PC-9 (cell line): ENCODE data around the gene TEDC1. TPM values are rescaled to one million over a fixed set of nuclear protein-coding genes. Genes with fewer than 3 reads are reported as not detected.

Experiments used
- BruUV-seq: library from RNA; stranded (reverse); fragments of 400-500 nt; replicated peaks from 2 replicates; lab custom pipeline; 2021; lab: Mats Ljungman, UMichigan
- CTCF ChIA-PET: fragments of 300-600 bp; sonication (Branson Sonifier 250); formaldehyde crosslinking; loops from one replicate; lab custom pipeline; 2022; ENCODE audit warnings: antibody characterized with exemption; lab: Charles Lee
- POLR2A ChIA-PET: fragments of 300-600 bp; sonication (Branson Sonifier 250); formaldehyde crosslinking; loops from one replicate; lab custom pipeline; 2022; ENCODE audit warnings: antibody characterized with exemption; ENCODE audit not compliant: unreplicated experiment; lab: Charles Lee
- DNase-seq, 2 experiments: peaks; one replicate each; pipeline versions ENCODE4 v3.0.0 to v3.0.0-alpha.2; 2015 to 2022; ENCODE audit warnings: mixed read lengths in 1 of 2
- H2AFZ ChIP-seq: fragments of 200-600 bp; sonication (generic); 2 replicates; pipeline ENCODE4 v1.8.1; 2017; ENCODE audit warnings: antibody characterized with exemption
- H3F3A ChIP-seq: fragments of 200-600 bp; sonication (generic); 2 replicates; pipeline ENCODE4 v1.8.1; 2017; ENCODE audit warnings: antibody characterized with exemption, mild to moderate bottlenecking, low read depth; ENCODE audit not compliant: insufficient read depth
- H3K27ac ChIP-seq: fragments of 200-600 bp; sonication (generic); 2 replicates; pipeline ENCODE4 v1.6.1; 2016; ENCODE audit warnings: mixed run types
- H3K27me3 ChIP-seq: fragments of 200-600 bp; sonication (generic); 2 replicates; pipeline ENCODE4 v1.6.1; 2016; ENCODE audit warnings: low read depth, mixed run types; ENCODE audit not compliant: insufficient read depth
- H3K36me3 ChIP-seq: fragments of 200-600 bp; sonication (generic); 2 replicates; pipeline ENCODE4 v1.6.1; 2016; ENCODE audit warnings: low read depth, mixed run types
- H3K4me1 ChIP-seq: fragments of 200-600 bp; sonication (generic); replicated peaks from 2 replicates; pipeline ENCODE4 v1.6.1; 2016; ENCODE audit warnings: mixed run types; ENCODE audit not compliant: insufficient read depth
- H3K4me2 ChIP-seq: fragments of 200-600 bp; sonication (generic); 2 replicates; pipeline ENCODE4 v1.6.1; 2017; ENCODE audit warnings: mixed run types
- H3K4me3 ChIP-seq: fragments of 200-600 bp; sonication (generic); 2 replicates; pipeline ENCODE4 v1.6.1; 2016; ENCODE audit warnings: mixed run types
- H3K79me2 ChIP-seq: fragments of 200-600 bp; sonication (generic); 2 replicates; pipeline ENCODE4 v1.6.1; 2017; ENCODE audit warnings: low read depth, mixed run types
- H3K9me2 ChIP-seq: fragments of 200-600 bp; sonication (generic); 2 replicates; pipeline ENCODE4 v1.8.1; 2017; ENCODE audit warnings: mild to moderate bottlenecking; ENCODE audit not compliant: insufficient read depth
- H3K9me3 ChIP-seq: fragments of 200-600 bp; sonication (generic); 2 replicates; pipeline ENCODE4 v1.8.1; 2016; ENCODE audit warnings: low read depth; ENCODE audit not compliant: insufficient read depth
- H4K20me1 ChIP-seq: fragments of 200-600 bp; sonication (generic); 2 replicates; pipeline ENCODE4 v1.8.1; 2017; ENCODE audit not compliant: insufficient read depth
- EZH2 ChIP-seq: fragments of 200-600 bp; sonication (generic); IDR thresholded peaks from 2 replicates; pipeline ENCODE4 v1.8.0; 2017; ENCODE audit warnings: antibody characterized with exemption, low read depth
- intact Hi-C: fragments of 100-400 bp; cut with micrococcal nuclease; formaldehyde crosslinking; loops from one replicate; pipeline ENCODE4 v1.10.0; 2022; ENCODE audit not compliant: unreplicated experiment
- total RNA-seq: library from RNA; stranded (reverse); gene quantifications from 2 replicates; pipeline ENCODE4 v1.2.3, GENCODE V29; 2021
- TF ChIP-seq, protein P1 (sequence below): fragments of 200-600 bp; sonication (generic); conservative IDR thresholded peaks from 2 replicates; pipeline ENCODE4 v1.6.1; 2017; ENCODE audit warnings: mixed run types, antibody characterized with exemption, mild to moderate bottlenecking, moderate library complexity

The TEDC1 gene
- total RNA-seq, 1 experiment from 2014 or later = 21.2 TPM

DNA sequence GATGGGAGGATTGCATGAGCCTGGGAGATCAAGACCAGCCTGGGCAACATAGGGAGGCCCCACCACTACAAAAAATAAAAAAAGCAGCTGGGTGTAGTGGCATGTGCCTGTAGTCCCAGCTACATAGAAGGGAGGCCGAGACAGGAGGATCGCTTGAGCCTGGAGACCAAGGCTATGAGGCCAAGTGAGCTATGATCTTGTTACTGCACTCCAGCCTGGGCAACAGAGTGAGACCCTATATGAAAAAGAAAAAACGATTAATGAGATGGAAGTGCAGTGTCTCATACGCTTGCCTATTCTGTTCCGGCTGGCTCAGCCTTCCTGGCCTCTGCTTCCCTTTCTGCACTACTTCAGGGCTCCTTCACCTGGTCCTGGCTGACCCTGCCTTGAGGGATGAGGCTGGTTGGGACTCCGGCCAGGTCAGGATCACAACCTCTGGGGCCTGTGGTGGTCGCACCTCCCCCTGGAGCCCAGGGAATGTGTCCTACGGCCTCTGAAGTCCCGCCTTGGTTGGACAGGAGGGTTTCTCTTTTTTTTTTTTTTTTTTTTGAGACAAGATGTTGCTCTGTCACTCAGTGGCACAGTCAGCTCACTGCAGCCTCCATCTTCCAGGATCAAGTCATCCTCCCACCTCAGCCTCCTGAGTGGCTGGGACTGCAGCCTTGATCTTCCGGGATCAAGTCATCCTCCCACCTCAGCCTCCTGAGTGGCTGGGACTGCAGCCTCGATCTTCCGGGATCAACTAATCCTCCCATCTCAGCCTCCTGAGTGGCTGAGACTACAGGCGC, 10.7 kb downstream of the TEDC1 start:
- Histone ChIP-seq H3K9me2 (no peaks in the 10 kb centered on the region), H3K27me3 (0 out of 2 replicates have a peak, but pooled peaks cover 9% of the 10 kb centered on the region), H3K4me1 (no peaks in the 10 kb centered on the region), H3K4me2 (no peak overlapping the region), H2AFZ (no peak overlapping the region), H3K4me3 (no peak overlapping the region), H3K36me3 (no peaks in the 10 kb centered on the region), H3F3A (0 out of 2 replicates have a peak, but pooled peaks cover 3% of the 10 kb centered on the region), H3K79me2 (no peaks in the 10 kb centered on the region), H4K20me1 (no peaks in the 10 kb centered on the region), H3K27ac (no peak overlapping the region), H3K9me3 (no peaks in the 10 kb centered on the region)
- CTCF ChIA-PET = no interaction called here
- TF ChIP-seq, protein P1, sequence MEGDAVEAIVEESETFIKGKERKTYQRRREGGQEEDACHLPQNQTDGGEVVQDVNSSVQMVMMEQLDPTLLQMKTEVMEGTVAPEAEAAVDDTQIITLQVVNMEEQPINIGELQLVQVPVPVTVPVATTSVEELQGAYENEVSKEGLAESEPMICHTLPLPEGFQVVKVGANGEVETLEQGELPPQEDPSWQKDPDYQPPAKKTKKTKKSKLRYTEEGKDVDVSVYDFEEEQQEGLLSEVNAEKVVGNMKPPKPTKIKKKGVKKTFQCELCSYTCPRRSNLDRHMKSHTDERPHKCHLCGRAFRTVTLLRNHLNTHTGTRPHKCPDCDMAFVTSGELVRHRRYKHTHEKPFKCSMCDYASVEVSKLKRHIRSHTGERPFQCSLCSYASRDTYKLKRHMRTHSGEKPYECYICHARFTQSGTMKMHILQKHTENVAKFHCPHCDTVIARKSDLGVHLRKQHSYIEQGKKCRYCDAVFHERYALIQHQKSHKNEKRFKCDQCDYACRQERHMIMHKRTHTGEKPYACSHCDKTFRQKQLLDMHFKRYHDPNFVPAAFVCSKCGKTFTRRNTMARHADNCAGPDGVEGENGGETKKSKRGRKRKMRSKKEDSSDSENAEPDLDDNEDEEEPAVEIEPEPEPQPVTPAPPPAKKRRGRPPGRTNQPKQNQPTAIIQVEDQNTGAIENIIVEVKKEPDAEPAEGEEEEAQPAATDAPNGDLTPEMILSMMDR = no peak
- TF ChIP-seq EZH2 = no peak
- POLR2A ChIA-PET = no interaction called here
- peak in 1 of 2 experiments; percentile 17 for DNase-seq
- intact Hi-C loops = no loop called here
- no TSS peak for BruUV-seq

DNA sequence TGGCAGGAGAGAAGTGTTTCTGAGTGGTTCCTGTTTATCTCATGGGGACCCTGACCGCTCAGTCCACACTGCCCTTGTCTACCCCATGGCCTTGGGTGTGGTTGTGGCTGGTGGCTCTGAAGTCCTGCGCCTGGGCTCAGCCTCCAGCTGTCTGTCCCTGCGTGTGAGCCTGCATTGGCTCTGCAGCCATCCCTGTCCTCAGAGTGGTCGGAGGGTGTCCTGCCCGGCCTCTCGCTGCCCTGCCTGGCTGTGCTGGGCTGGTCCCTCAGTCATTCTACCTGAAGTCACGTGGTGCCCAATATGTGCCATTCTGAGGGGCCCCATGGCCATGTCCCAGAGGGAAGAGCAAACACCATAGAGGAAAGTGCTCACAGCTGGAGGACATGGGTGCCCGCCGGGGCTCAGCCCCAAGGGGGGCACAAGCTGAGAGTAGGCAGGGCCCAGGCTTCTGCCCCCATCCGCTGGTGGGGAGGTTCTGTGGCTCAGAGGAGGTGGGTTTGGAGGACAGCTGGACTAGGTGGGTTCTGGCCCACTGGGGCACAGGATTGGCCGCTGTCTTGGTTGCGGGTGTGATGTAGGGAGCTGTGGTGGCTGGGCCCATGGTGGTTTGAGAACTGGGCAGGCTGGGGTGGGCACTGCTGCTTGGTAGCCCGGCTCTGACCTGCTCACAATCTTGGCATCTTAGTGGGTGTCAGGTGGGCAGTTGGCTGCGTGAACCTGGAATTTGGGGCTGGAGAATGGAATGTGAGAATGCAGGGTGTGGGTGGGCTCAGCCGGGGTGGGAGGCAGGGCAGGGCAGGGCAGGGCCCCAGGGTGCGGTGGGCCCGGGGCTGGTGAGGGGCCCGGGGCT, 11.6 kb downstream of the TEDC1 start:
- POLR2A ChIA-PET = no interaction called here
- H4K20me1 ChIP-seq = no peaks in the 10 kb centered on the region
- H3K4me1 ChIP-seq = no peaks in the 10 kb centered on the region
- H3F3A ChIP-seq = 0 out of 2 replicates have a peak, but pooled peaks cover 3% of the 10 kb centered on the region
- H3K27me3 ChIP-seq = peaks cover 15% of the 10 kb centered on the region; the same call in 1 of the 2 replicates
- H3K9me2 ChIP-seq = no peaks in the 10 kb centered on the region
- H3K79me2 ChIP-seq = no peaks in the 10 kb centered on the region
- no peak overlapping the region for H3K4me2 ChIP-seq
- no peak overlapping the region for H3K4me3 ChIP-seq
- H3K36me3 ChIP-seq = no peaks in the 10 kb centered on the region
- no peak for TF ChIP-seq EZH2
- TF ChIP-seq, protein P1 = no peak
- peak in 1 of 2 experiments; percentile 3 for DNase-seq
- CTCF ChIA-PET = no interaction called here
- no peaks in the 10 kb centered on the region for H3K9me3 ChIP-seq
- no TSS peak for BruUV-seq
- intact Hi-C loops = no loop called here
- H2AFZ ChIP-seq = no peak overlapping the region
- H3K27ac ChIP-seq = no peak overlapping the region

DNA sequence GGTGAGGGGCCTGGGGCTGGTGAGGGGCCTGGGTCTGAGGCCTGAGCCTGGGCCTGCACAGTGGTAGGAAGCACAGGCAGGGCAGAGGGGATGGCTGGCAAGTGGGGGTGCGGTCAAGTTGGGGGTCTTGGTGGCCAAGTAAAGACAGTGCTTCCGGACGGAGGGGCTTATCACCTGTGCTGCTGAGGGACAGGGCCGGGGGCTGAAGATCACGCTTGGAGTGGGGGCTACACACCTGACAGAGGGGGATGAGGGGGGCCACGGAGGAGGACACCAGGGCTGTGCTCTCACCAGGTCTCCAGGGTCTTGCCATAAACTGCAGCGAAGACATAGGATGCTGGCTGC, 12.2 kb downstream of the TEDC1 start:
- no peaks in the 10 kb centered on the region for H3K9me3 ChIP-seq
- CTCF ChIA-PET = no interaction called here
- no peaks in the 10 kb centered on the region for H4K20me1 ChIP-seq
- no peaks in the 10 kb centered on the region for H3K79me2 ChIP-seq
- no peak for TF ChIP-seq EZH2
- TF ChIP-seq, protein P1 = no peak
- peak in 1 of 2 experiments; percentile 10 for DNase-seq
- no peak overlapping the region for H3K27ac ChIP-seq
- no peaks in the 10 kb centered on the region for H3K9me2 ChIP-seq
- no TSS peak for BruUV-seq
- H3K4me3 ChIP-seq = no peak overlapping the region
- peaks cover 21% of the 10 kb centered on the region; the same call in 1 of the 2 replicates for H3K27me3 ChIP-seq
- 0 out of 2 replicates have a peak, but pooled peaks cover 3% of the 10 kb centered on the region for H3F3A ChIP-seq
- H3K36me3 ChIP-seq = no peaks in the 10 kb centered on the region
- intact Hi-C loops = no loop called here
- H2AFZ ChIP-seq = no peak overlapping the region
- no peaks in the 10 kb centered on the region for H3K4me1 ChIP-seq
- POLR2A ChIA-PET = no interaction called here
- H3K4me2 ChIP-seq = no peak overlapping the region
